Right forelimb (tissue), 1 donor: ENCODE measurements around the gene FAM149B1.
"Not testable (repeated sequence)": the region's sequence is repeated elsewhere in the genome, so short reads cannot be mapped to it uniquely, and the experiment has no call there.

Experiments used
- DNase-seq: peaks from one replicate; pipeline ENCODE4 v3.0.0-alpha.2; 2018

Gene FAM149B1

DNA sequence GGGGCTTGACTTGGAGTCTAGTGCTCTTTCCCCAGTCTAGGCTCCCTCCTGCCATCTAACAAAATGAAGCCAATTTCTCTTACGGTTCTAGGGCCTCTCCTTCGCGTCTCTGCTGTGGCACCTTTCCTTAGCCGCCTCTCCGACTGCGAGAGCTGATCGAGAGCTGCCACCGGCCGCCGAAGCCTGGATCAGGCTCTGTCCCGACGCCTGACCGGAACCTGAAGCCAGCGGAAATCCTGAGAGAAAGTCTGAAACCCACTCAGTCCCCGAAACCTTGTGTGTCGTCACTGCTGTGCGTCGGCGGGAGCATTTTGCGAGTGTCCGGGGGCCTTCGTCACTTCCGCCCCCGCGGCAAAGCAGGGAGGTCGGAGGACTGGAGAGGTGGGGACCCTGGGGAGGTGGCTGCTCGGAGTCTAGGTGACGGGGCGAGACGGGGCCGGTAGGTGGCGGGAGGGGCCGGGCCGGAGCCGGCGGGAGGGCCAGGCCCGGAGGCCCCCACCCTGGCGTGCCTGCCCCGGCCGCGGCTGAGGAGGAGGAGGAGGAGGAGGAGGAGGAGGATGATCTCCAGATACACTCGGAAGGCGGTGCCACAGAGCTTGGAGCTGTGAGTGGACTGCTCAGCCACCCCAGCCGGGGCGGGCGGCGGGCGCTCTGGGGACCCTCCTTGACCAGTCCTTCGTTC lies at the start of gene FAM149B1, which contains the start of gene ECD:
FAM149B1 (plus strand) TSS at position 337 of the 682 bp plus-strand sequence; CDS start at position 558, 221 bp downstream.
ECD (minus strand) TSS at position 226 of the 682 bp plus-strand sequence. CDS start 4,071 bp downstream, outside the sequence.
- DNase-seq = peak; percentile 98

DNA sequence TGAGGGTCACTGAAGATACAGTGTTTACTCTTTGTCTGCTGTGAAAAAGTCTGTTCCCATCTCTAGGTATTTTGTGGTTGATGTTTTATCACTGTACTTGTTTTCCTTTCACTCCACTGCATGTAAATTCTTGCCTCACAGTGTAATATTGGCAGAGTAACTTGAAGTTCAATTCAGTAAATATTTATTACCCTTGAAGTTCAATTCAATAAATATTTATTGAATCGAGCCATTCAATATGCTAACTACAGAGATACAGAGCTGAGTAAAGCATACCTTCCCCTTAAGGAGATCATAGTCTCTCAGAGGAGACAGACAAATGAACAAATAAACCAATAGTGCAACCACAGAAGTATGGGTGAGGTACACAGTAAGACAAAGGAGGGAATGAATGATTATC lies 48.5 kb upstream of the FAM149B1 start:
- no peak for DNase-seq

DNA sequence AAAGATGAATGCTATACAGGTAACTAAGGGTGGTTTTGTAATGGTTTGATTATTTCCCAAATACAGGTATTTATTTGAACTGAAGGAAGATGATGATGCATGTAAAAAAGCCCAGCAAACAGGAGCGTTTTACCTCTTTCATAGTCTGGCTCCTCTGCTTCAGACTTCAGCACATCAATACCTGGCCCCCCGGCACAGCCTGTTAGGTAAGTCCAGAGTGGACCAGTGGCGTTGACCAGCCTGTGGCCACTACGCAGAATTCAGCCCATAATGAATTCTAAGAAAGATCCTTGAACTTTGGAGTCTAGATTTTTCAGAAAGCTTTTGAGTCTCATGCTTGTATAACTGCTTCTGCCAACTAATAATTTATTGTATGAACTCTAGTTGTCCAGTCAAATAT lies 48.0 kb upstream of the FAM149B1 start:
- no peak for DNase-seq

DNA sequence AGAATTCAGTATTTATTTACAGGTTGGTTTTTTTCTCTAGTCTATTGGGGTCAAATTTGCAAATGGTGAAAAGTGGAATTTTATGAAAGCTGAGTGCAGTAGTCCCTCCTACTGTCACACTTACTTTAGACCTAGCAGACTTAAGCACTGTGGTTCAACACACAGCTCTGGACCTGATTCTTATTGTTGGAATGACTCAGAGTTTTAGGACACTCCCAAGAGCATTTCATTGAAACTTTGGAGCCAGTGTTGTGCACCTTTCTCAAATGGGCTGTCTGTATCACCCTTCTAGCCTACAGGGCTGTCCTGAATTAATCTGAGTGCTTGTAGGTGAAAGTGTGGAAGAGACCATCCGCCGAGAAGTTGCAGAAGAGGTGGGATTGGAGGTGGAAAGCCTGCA lies 41.6 kb upstream of the FAM149B1 start:
- no peak for DNase-seq

DNA sequence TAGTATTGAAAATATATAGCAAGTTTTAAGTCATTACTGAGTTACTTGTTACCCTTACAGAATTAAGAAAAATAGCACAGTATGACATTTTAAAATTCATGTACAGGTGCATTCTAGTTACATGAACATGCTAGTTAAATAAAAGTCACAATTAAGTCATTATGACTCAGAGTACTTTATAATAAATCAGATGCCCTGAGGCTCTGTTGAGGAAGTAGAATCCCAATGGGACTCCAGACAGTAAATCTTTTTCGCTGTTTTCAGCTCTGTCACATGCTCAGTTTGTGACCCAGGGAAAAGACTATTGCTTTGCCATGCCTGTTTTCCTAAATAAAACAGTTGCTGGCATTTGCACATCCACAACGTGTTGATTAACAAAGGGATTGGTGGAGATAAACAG lies 36.6 kb upstream of the FAM149B1 start:
- no peak for DNase-seq

DNA sequence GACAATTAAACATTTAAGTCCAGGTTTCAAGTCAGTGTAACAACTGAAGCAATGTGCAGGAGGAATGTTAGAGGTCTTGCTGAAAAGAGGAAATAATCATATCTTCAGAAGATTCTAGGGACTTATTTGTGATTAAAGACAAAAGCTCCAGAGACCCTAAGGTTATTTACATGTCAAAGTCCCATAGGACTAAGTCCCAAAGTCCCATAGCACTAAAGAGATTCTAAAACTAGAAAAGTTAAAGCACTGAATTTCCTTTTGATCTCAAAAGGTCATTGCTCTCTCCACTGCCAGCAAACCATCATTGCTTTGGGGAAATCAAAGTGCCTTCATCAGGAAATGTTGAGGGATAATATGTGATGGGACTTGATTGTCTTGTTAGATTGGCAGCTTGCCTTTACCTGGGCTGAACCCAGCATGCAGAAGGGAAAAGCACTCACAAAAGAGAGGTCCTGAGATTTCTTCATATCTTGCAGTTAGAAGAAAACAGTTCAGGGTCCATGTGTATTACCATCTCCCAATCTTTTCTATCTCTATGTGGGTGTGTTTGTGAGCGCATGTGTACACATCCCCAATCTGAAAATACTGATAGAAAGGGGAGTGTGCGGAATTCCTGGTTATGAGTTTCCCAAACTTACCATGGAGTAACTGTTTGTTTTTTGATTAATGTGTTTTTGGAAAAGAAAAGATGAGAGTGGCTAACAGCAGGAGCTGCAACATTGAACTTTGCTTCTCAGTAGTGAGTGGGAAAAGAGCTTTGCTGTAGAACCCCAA lies 35.8 kb upstream of the FAM149B1 start:
- no peak for DNase-seq

DNA sequence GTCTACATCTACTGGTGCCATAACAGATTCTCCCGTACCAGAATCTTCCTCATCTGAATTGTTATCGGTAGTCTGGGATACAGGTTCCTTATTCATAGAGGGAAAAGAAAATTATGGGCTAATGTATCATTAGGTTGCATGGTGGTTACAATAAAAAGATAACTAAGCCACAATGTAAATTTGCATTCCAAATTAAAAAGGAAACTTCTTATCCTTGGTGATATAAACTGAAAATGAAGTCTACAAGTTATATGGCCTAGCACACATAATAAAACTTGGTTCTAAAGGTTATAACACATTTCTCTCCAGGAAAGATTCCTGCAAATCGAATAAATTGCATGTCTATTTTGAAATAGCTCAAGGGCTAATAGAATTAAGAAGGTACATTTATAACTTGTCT lies 33.2 kb upstream of the FAM149B1 start:
- no peak for DNase-seq

DNA sequence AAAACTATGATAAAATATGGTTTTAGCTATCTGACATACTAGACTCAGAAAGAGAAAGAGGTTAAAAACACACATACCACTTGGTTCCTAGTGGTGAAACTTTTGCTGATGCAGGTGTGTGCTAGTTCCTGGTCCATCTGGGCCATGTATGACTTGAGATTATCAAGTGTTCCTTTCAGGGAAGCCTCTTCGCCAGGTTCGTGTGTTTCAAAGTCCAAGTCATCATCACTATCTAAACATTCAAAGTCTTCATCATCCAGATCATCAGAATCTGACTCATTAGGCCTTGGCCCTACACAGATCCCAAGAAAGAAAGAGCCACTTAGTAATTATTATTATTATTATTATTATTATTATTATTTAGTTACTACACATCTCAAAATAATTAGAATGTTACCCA lies 31.3 kb upstream of the FAM149B1 start:
- no peak for DNase-seq

DNA sequence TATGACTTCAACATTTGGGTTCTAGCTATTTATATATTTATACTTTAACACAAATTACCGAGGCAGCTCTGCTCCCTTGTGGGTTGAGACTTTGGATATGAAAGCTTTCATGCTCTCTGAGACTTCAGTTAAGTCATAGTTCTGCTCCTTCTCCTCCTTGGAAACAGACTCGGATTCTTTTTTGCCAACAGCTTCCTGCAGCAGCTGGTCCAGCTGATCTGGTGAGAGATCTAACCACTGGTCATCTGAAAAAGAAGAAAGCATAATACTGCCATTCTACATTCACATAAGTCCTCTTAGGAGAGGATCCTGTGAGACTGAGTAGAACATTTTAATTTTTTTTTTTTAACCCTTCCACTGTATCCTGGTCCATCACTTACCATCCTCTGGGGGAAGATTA lies 28.7 kb upstream of the FAM149B1 start:
- DNase-seq = no peak

DNA sequence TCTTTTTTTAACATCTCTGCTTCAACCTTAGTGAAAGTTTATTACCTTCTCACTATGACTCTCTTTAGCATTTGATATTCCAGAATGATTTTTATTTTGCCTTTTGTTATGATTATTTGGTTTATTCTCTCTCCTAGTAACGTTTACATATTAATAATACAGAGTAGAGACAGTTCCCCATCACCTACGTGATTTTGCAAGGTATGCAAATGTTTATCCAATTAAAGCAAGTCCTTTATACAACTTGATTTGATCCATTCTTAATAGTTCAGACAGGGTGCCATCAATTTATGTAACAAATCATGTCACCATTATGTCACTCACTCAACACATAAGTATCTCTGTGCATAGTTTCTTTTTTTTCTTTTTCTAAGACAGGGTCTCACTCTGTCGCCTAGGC lies 26.3 kb upstream of the FAM149B1 start:
- DNase-seq = no peak

DNA sequence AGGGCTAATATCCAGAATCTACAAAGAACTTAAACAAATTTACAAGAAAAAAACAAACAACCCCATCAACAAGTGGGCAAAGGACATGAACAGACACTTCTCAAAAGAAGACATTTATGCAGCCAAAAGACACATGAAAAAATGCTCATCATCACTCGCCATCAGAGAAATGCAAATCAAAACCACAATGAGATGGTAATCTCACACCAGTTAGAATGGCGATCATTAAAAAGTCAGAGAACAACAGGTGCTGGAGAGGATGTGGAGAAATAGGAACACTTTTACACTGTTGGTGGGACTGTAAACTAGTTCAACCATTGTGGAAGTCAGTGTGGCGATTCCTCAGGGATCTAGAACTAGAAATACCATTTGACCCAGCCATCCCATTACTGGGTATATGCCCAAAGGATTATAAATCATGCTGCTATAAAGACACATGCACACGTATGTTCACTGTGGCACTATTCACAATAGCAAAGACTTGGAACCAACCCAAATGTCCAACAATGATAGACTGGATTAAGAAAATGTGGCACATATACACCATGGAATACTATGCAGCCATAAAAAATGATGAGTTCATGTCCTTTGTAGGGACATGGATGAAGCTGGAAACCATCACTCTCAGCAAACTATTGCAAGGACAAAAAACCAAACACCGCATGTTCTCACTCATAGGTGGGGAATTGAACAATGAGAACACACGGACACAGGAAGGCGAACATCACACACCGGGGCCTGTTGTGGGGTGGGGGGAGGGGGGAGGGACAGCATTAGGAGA lies 17.1 kb upstream of the FAM149B1 start:
- not testable (repeated sequence) for DNase-seq

DNA sequence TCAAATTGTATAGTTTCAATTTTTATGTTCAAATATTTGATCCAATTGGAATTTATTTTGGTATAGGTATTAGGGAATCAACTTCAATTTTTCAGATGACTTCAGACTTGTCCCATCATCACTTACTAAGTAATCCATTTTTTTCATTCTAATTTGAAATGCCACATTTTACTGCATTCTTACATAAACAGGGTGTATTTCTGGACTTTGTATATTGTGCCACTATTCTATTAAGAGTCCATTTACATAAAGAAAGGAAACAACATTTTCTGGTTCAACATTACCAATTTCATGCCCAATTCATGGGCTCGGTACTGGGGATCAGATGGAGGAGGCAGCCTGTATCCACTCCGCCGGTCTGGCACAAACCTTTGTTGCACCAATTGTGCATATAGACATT lies 15.9 kb upstream of the FAM149B1 start:
- no peak for DNase-seq

DNA sequence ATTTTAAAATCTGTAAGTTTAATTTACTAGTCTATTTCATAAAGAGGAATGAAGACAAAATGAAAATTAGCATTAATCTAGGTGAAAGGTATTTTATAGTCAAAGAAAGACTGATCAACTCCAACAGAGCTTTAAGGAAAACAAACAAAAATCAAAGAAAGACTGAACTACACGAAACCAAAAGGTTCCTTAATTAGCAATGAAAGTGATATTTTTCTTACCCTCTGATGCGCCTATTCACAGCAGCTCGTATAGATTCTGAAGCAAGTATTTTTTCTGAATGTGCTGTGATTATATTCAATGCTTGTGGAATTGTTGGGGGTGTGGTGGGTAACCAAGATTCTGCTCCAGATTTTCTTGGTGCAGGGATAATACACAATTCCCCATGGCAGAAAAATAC lies 11.9 kb upstream of the FAM149B1 start:
- DNase-seq = no peak

DNA sequence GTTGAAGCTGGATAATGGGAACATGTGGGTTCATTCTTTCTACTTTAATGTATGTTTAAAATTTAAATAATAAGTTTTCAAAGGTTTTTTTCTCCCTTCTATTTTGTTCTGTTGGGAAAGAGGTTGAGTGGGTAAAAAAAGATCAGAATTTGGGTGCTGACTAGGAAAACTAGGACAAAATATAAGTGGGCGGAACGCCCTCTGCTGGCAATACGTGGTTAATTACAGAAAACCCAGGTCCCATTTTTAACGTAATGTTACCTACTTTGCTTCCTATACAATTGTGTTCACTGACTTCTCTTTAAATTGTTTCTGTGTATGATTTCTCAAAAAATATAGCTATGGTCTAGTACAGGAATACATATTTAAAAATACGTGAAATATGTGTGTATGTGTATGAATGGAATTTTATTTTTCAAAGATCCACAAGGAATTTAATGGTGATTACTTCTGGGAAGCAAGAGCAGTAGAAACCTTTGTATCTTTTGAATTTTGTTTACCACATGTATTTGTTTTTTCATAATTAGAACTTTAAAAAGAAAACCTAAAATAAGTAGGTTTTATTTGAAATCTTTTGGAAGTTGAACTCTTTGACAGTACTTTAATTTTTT lies 8.8 kb upstream of the FAM149B1 start:
- DNase-seq = peak; percentile 58

DNA sequence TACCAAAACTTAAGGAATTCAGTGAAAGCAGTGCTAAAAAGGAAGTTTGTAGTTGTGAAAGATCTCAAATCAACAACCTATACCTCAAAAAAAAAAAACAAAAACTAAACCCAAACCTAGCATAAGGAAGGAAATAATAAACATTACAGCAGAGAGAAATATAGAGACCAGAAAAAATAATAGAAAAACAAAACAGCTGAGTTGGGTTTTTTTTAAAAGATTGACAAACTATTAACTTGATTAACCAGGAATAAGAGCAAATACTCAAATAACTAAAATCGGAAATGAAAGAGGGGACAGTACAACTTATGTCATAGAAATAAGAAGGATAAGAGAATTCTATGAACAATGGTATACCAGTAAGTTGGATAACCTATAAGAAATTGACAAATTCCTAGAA lies 6.8 kb upstream of the FAM149B1 start:
- no peak for DNase-seq

DNA sequence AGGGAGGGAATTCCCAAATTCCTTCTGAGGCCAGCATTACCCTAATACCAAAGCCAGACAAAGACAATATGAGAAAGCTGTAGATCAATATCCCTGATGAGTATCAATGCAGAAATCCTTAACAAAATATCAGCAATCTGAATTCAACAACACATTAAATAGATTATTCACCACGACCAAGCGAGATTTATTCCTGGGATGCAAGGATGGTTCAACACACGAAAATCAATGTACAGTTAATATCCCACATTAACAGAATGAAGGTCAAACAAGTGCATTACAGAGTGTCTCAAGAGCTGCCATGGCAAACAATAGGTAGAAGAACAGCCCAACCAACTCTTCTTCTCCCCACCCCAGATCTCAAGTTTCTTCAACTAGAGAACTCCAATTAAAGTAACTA lies 6.3 kb upstream of the FAM149B1 start:
- no peak for DNase-seq

DNA sequence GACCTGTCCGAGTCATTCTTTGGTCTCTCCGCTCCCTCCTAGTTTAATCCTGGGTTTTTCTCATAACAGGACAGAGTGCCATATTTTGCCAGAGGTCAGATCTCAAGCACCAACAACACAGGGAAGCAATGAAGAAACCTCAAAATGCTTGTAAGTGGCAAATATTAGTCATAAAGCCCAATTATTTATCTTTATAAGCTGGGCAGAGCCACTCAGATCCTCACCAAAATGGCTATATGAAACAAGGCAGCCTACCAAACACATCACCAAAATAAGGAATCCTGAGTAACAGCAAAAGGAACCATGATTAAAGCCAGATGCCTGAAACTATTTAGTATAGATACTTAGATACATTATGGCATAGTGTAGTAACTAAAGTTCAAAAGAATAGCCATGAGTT lies 4.8 kb upstream of the FAM149B1 start:
- DNase-seq = no peak

DNA sequence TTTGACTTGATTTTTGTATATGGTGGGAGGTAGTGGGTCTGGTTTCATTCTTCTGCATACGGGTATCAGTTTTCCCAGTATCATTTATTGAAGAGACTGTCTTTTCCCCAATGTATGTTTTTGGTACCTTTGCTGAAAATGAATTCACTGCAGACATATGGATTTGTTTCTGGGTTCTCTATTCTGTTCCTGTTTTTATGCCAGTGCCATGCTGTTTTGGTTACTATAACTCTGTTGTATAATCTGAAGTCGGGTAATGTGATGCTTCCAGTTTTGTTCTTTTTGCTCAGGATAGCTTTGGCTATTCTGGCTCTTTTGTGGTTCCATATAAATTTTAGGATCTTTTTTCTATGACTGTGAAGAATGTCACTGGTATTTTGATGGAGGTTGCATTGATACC lies 947 bp upstream of the FAM149B1 start:
- no peak for DNase-seq

DNA sequence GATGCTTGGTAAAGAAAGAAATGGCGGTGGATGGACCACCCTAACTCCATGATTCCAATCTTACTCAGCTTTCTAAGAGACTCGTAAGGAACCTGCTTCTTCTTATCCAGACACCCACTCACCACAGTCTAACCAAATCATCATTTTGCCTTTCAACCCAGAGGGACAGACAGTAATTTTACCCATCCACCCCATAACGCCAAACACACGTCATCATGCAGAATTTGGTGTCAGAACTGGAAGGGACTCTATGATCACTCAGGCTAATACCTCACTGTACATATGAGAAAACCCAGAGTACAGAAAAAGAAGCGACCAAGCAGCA lies 499 bp upstream of the FAM149B1 start:
- no peak for DNase-seq

DNA sequence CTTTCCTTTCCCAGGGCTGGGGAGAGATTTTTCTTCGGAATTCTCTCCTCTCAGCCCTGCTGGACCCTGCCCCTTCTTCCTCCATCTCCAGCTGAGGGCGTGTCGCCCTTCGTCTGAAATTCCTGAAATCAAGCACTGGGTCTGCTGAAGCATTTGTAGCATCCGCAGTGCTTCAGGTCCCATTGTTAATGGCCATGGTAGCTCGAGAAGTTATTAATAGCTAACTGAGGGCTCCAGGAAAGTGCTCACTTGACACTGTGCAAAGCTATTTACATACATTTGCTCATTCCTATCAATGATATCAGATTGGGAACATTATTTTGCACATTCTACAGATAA lies 515 bp downstream of the FAM149B1 start:
- no peak for DNase-seq

DNA sequence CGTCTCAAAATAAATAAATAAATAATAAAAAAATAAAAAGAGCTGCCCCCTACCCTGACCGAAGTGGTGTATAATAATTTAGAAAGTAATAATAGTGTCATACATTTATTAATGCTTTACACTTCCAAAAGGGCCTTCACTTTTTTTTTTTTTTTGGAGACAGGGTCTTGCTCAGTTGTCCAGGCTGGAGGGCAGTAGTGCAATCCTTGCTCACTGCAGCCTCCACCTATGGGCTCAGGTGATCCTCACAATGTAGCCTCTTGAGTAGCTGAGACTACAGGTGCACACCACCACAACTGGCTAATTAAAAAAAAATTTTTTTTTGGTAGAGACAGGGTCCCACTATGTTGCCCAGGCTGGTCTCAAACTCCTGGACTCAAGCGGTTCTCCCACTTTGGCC lies 1.4 kb downstream of the FAM149B1 start:
- no peak for DNase-seq

DNA sequence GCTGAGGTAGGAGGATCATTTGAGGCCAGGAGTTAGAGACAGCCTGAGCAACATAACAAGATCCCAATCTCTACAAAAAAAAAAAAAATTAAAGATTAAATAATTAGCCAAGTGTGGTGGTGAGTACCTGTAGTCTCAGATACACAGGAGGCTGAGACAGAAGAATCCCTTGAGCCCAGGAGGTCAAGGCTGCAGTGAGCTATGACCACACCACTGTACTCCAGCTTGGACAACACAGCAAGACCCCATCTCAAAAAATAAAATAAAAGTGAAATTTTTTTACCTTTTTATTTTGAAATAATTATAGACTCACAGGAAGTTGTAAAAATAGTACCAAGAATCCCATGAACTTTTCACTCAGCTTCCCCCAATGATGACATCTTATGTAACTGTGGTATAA lies 4.9 kb downstream of the FAM149B1 start:
- DNase-seq = no peak

DNA sequence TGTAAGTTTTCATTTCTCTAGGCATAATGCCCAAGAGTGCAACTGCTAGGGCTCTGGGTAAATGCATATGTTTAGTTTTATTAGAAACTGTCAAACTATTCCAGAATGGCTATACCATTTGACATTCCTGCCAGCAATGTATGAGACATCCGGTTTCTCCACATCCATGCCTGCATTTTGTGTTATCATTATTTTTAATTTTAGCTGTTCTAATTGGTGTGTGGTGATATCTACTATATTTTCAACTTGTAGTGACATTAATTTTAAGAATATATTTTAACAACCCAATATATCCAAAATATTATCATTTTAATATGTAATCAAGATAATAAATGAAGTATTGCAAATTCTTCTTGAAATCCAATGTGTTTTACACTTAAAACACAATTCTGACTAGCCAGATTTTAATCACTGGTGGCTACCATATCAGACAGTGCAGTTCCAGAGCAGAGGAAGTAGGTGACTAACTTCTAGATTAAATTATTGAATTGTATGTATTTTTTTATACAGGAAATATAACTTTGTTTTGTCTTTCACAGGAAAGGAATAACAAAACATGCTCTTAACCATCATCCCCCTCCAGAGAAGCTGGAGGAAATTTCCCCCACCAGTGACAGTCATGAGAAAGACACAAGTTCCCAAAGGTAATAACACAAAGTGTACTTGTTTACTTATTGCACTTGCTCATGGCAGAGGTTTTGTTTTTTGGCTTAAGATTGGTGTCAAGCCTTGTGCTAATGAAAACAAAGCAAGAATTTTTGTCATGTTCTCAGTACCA lies 6.4 kb downstream of the FAM149B1 start:
- DNase-seq = no peak
